Hepatocyte (in vitro differentiated cells): ENCODE data around the gene KRT7.

Source experiments
- CTCF ChIP-seq: fragments of 200-600 bp; sonication (generic); IDR thresholded peaks from 2 replicates; pipeline ENCODE4 v1.5.1; 2016; ENCODE audit warnings: antibody characterized with exemption, mild to moderate bottlenecking; ENCODE audit not compliant: poor library complexity
- EZH2 ChIP-seq: fragments of 200-600 bp; sonication (generic); IDR thresholded peaks from 2 replicates; pipeline ENCODE4 v1.6.1; 2016; ENCODE audit warnings: antibody characterized with exemption, mild to moderate bottlenecking, borderline replicate concordance
- EZH2phosphoT487 ChIP-seq: fragments of 200-600 bp; sonication (generic); IDR thresholded peaks from one replicate; pipeline ENCODE4 v1.6.1; 2018; ENCODE audit warnings: antibody characterized with exemption, mild to moderate bottlenecking, low read depth, moderate library complexity; ENCODE audit not compliant: unreplicated experiment, severe bottlenecking

GRCh38 chr12:52217223-52217622, 15.8 kb upstream of the KRT7 start:
- TF ChIP-seq CTCF (no peak), EZH2 (no peak), EZH2phosphoT487 (no peak)
